ENCODE results near the gene FHIT. TPM values are rescaled to one million over a fixed set of nuclear protein-coding genes. Genes with fewer than 3 reads are reported as not detected.

The FHIT gene
- total and polyA plus RNA-seq, 4 donors: 2.6 to 21.3 (median 8.7) TPM

GRCh38 chr3:59970376-59970775 lies 1280.9 kb downstream of the FHIT start:
- Histone ChIP-seq H3K9ac (ENCODE audit: insufficient read depth in 1 of 2, low read length in 2 of 2) (no peak overlapping the region), H3K27me3 (ENCODE audit: control insufficient read depth in 3 of 3, insufficient read depth in 3 of 3, low read length in 2 of 3) (peaks cover 0 to 14% (median 8%) of the 10 kb centered on the region in 3 donors), H3K27ac (ENCODE audit: low read depth in 1 of 2, low read length in 1 of 2) (no peak overlapping the region), H3K36me3 (ENCODE audit: control insufficient read depth in 4 of 4, insufficient read depth in 4 of 4, low read length in 4 of 4) (no peaks in the 10 kb centered on the region), H3K9me3 (ENCODE audit: control insufficient read depth in 4 of 4, insufficient read depth in 3 of 4, low read length in 3 of 4) (no peaks in the 10 kb centered on the region), H3K4me3 (no peak overlapping the region), H3K4me1 (ENCODE audit: control insufficient read depth in 5 of 5, insufficient read depth in 5 of 5, low read length in 5 of 5) (no peaks in the 10 kb centered on the region)
- TF ChIP-seq CTCF (IDR thresholded peaks at IDR 0.05; ENCODE audit: control extremely low read depth, extremely low read depth): no peak
- ATAC-seq (ENCODE audit: insufficient read depth, low FRiP score) (no peak), DNase-seq (no peak)
- 79 to 88% methylated on average over 6 of the region's 6 CpGs for WGBS, 2 donors

- H3K27ac ChIP-seq (ENCODE audit: low read depth in 1 of 2, low read length in 1 of 2): no peak overlapping the region
- DNase-seq: peak in 1 of 3 donors; percentile 14
- WGBS, 2 donors: 83 to 84% methylated on average over 5 of the region's 5 CpGs
Observed at GRCh38 chr3:59968513-59969045, 1282.7 kb downstream of the FHIT start.

GRCh38 chr3:59963676-59964075 lies 1287.6 kb downstream of the FHIT start:
- H3K4me3 ChIP-seq: no peak overlapping the region
- no peak overlapping the region for H3K27ac ChIP-seq (ENCODE audit: low read depth in 1 of 2, low read length in 1 of 2)
- DNase-seq (peak in 2 of 3 donors; percentile 91 to 92), ATAC-seq (ENCODE audit: insufficient read depth, low FRiP score) (no peak)
- no peak for TF ChIP-seq CTCF (IDR thresholded peaks at IDR 0.05; ENCODE audit: control extremely low read depth, extremely low read depth)
- H3K9ac ChIP-seq (ENCODE audit: insufficient read depth in 1 of 2, low read length in 2 of 2): no peak overlapping the region
- H3K4me1 ChIP-seq (ENCODE audit: control insufficient read depth in 5 of 5, insufficient read depth in 5 of 5, low read length in 5 of 5): peaks cover 0 to 4% (median 0%) of the 10 kb centered on the region in 5 donors
- peaks cover 0 to 25% (median 7%) of the 10 kb centered on the region in 3 donors for H3K27me3 ChIP-seq (ENCODE audit: control insufficient read depth in 3 of 3, insufficient read depth in 3 of 3, low read length in 2 of 3)
- WGBS, 2 donors: 74 to 77% methylated on average over 4 of the region's 4 CpGs
- H3K9me3 ChIP-seq (ENCODE audit: control insufficient read depth in 4 of 4, insufficient read depth in 3 of 4, low read length in 3 of 4): peaks cover 0 to 5% (median under 1%) of the 10 kb centered on the region in 4 donors
- H3K36me3 ChIP-seq (ENCODE audit: control insufficient read depth in 4 of 4, insufficient read depth in 4 of 4, low read length in 4 of 4): no peaks in the 10 kb centered on the region

More at GRCh38 chr3:59968513-59969045, 1282.7 kb downstream of the FHIT start:
- H3K4me3 ChIP-seq: no peak overlapping the region
- no peak for TF ChIP-seq CTCF (IDR thresholded peaks at IDR 0.05; ENCODE audit: control extremely low read depth, extremely low read depth)
- peaks cover 0 to 14% (median 8%) of the 10 kb centered on the region in 3 donors for H3K27me3 ChIP-seq (ENCODE audit: control insufficient read depth in 3 of 3, insufficient read depth in 3 of 3, low read length in 2 of 3)
- no peaks in the 10 kb centered on the region for H3K36me3 ChIP-seq (ENCODE audit: control insufficient read depth in 4 of 4, insufficient read depth in 4 of 4, low read length in 4 of 4)
- H3K4me1 ChIP-seq (ENCODE audit: control insufficient read depth in 5 of 5, insufficient read depth in 5 of 5, low read length in 5 of 5): peaks cover 0 to 4% (median 0%) of the 10 kb centered on the region in 5 donors
- no peaks in the 10 kb centered on the region for H3K9me3 ChIP-seq (ENCODE audit: control insufficient read depth in 4 of 4, insufficient read depth in 3 of 4, low read length in 3 of 4)
- H3K9ac ChIP-seq (ENCODE audit: insufficient read depth in 1 of 2, low read length in 2 of 2): no peak overlapping the region
- no peak for ATAC-seq (ENCODE audit: insufficient read depth, low FRiP score)

- TF ChIP-seq CTCF (IDR thresholded peaks at IDR 0.05; ENCODE audit: control extremely low read depth, extremely low read depth): no peak
- no peak overlapping the region for H3K4me3 ChIP-seq
- 75 to 83% methylated on average over 2 of the region's 2 CpGs for WGBS, 2 donors
- H3K4me1 ChIP-seq (ENCODE audit: control insufficient read depth in 5 of 5, insufficient read depth in 5 of 5, low read length in 5 of 5): no peaks in the 10 kb centered on the region
- ATAC-seq (ENCODE audit: insufficient read depth, low FRiP score) (no peak), DNase-seq (no peak)
- peaks cover 0 to 12% (median 11%) of the 10 kb centered on the region in 3 donors for H3K27me3 ChIP-seq (ENCODE audit: control insufficient read depth in 3 of 3, insufficient read depth in 3 of 3, low read length in 2 of 3)
- H3K27ac ChIP-seq (ENCODE audit: low read depth in 1 of 2, low read length in 1 of 2): no peak overlapping the region
- H3K9ac ChIP-seq (ENCODE audit: insufficient read depth in 1 of 2, low read length in 2 of 2): no peak overlapping the region
- H3K36me3 ChIP-seq (ENCODE audit: control insufficient read depth in 4 of 4, insufficient read depth in 4 of 4, low read length in 4 of 4): no peaks in the 10 kb centered on the region
- H3K9me3 ChIP-seq (ENCODE audit: control insufficient read depth in 4 of 4, insufficient read depth in 3 of 4, low read length in 3 of 4): peaks cover 0 to 5% (median under 1%) of the 10 kb centered on the region in 4 donors
Observed at GRCh38 chr3:59957150-59957549, 1294.1 kb downstream of the FHIT start.

Data from lung (tissue), 12 donors.